HG03280 (cell line): ENCODE results near the gene GEMIN8.

Experiments
- ATAC-seq: cut with Tn5 transposase; IDR thresholded peaks from one replicate; pipeline ENCODE4 v1.9.1; 2021; ENCODE audit warnings: mild to moderate bottlenecking, moderate library complexity; ENCODE audit not compliant: unreplicated experiment

Gene GEMIN8

DNA sequence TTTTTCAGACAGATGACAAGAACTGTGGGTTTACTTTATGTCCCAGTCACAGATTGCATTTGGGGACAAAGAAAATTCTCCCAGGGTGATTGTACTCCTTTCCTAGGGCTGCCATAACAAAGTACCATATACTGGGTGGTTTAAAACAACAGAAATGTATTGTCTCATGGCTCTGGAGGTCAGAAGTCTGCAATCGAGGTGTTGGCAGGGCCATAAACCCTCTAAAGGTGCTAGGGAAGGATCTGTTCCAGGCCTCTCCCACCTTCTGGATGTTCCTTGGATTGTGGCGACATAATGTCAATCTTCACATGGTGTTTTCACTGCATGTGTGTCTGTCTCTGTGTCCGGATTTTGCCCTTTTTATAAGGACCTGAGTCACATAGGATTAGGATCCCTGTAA is 12.3 kb downstream of the GEMIN8 start:
- ATAC-seq: no peak

DNA sequence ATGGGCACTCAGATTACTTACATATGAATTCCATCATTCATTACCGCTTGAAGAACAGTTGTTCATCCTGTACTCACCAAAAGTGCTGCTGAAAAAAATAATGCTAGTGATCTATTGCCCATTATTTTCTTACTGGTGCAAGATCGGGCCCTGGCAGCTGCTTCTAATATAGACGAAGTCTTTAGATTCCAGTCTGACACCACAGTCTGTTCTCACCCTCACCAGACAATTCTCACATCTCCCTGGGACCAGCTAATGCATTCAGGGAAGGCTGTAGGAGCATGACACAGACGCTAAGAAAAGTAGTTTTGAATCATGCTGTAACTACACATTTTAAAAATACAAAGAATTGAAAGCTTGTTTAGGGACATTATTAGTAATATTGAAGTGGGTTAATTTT is 13.8 kb downstream of the GEMIN8 start:
- no peak for ATAC-seq

DNA sequence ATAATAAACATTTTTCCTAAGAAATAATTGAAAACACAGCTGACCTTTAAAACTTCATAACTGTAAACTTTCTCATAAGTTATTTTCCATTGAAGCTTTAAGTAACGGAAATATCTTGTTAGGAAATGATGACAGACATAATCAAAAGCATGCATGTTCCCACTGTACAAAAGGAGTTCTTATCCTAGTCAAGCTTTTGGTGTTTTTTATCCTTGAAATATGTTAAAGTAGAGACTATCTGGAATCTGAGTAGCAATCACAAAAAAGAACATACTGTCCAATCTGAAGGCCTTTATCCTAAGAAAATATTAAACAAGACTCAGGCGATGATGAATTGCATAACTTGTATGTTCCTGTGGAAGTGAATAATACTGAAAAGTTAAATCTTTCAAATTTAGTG is 14.4 kb downstream of the GEMIN8 start:
- ATAC-seq: no peak

GRCh38 chrX:14014526-14014925 is 15.2 kb downstream of the GEMIN8 start:
- ATAC-seq: no peak

- ATAC-seq: no peak
Measured at GRCh38 chrX:14013054-14013453, 16.6 kb downstream of the GEMIN8 start.

GRCh38 chrX:14010566-14010965 is 19.1 kb downstream of the GEMIN8 start:
- no peak for ATAC-seq

DNA sequence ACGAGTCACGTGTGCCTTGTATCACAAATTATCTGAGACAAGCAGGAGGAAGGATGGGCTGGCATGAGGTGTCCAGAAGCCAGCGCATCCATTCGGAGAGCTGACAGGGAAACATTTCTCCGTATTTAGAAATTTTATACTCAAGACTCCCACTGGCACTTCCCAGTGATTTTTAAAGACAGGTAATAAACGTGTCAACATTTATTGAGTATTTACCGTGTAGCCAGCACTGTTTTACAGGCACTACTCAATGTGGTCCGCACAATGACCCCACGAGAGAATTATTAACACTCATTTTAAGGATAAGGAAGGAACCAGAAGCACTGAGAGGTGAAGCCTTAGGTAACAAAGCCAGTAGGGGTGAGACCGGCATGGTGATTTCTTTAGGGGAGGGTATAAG is 23.2 kb downstream of the GEMIN8 start:
- no peak for ATAC-seq

DNA sequence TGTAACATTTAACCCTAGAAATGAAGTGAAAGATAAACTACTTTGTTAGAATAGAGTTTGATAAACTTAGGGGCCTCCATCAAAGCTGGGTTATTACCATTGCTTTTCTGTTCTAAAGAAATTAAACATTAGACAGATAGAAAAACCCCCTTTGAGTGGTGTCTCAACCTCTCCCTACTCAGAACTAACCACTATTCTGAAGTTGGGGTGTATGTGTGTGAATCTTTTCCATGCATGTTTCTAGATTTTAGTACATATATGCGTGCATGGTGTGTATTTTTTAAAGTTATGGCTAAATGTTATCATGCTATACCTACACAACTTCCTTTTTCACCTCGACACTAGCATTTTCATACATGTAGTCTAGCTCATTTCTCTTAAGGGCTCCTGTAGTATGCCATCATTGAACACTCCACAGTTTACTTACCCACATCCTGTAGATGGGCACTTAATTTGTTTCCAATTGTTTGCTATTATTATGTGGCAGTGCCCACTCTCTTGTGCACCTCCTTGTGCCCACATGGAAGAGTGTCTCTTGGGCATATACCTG is 25.7 kb downstream of the GEMIN8 start:
- ATAC-seq: no peak

DNA sequence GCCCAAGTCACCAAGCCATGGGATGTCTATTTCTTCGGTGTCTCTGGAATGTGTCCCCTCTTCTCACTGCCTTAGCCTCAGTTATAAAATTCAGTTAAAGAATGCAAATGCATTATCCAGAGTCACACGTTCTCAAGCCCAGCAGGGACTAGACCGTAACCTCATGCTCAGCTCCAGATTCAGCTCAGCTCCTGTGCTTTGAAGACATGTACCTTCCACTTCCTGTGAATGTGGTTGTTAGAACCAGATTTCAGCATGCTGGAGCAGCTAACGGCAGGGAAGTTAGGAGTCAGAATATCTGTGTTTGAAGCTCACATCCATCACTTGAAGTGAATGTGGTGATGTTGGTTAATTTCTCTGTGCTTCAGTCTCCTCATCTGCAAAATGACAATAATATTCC is 26.7 kb downstream of the GEMIN8 start:
- no peak for ATAC-seq

DNA sequence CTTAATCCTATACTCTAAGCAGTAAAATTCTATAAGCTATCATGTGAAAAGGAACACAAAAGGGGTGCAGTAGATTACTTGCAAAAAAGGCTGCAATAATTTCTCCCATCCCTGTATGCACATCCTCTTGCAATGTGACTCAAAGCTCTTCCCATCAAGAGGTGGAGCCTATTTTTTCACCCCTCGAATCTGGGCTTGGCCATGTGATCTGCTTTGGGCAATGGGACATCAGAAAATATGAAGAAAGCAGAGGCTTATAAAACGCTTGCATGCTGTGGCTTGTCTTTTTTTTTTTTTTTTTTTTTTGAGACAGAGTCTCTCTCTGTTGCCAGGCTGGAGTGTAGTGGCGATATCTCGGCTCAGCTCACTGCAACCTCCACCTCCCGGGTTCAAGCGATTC is 33.0 kb downstream of the GEMIN8 start:
- no peak for ATAC-seq

DNA sequence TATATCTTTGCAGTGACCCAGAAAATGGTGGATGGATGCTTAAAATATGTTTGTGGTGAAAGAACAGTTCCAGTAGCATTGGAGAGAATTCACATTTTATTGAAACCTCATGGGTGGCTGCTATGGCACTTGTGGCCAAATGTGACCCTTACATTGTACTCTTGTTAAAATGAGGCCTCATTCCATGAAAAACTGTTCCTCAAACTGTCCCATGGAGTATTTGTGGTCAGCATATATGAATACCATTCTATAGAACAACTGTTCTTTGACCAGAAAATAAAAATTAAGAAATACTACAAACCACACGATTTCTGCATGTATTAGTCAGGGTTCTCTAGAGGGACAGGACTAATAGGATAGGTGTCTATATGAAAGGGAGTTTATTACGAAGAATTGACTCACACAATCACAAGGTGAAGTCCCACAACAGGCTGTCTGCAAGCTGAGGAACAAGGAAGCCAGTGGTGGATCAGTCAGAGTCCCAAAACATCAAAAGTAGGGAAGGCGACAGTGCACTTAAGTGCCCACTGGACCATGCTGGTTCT is 35.1 kb downstream of the GEMIN8 start:
- no peak for ATAC-seq

- ATAC-seq: no peak
Measured at GRCh38 chrX:13994104-13994503, 35.6 kb downstream of the GEMIN8 start.

DNA sequence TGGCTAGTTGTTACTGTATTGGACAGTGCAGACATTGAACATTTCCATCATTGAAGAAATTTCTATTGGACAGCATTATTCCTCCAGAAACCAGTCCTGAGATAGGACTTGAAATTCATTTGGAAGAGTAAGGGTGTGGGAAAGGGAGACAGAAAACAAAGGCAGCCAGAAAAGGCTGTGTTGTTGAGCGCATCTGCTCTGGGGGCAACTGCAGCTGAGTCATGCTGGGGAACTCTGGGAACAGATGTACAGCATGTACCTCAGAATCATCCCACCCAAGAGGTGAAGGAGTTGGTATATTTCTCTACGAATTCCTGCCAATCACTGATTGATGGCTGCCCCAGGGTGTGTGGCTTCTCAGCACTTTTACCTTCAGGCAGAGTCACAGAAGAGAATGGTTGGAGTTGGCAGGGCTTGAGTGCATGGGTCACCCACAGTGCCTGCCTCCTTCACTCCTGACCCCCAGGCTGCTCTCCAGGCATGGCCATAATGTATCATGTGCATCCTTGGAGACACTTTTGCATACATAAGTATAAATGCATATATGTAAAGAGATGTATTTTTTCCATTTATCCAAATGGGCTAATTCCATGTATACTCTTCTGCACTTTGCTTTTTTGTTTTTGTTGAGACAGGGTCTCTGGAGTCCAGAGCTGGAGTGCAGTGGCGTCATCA is 39.4 kb downstream of the GEMIN8 start:
- no peak for ATAC-seq

DNA sequence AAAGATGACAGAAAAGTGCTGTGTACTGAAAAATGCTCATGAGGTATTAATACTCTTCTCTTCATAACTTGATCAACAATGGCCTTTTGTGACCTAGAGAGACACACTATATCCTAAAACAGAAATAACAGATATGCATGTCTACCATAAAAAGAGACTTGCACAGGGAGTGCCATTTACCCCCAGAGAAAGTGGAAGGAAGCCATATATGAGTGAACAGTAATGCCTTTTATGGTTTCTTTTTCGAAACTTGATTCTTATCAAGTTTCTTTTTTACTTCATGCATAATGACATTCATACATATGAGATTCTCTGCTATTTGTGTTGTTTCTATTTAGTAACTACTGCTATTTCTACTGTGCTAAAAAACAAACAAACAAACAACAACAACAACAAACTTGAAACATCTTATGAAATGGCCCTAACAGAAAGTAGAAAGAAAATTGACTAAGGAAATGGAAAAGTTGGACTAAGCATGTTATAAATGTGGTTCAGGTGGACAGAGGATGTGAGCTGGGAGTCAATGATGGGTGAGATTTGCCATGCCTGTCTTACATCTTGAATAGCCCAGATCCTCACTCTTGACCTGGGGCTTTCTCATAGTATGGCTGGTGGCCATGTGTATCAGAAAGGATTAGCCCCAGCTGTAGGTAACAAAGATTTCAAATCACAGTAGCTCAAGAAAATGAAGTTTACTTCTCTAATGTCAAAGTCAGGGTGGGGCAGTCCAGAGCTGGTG is 43.8 kb downstream of the GEMIN8 start:
- ATAC-seq: peak; percentile 89

DNA sequence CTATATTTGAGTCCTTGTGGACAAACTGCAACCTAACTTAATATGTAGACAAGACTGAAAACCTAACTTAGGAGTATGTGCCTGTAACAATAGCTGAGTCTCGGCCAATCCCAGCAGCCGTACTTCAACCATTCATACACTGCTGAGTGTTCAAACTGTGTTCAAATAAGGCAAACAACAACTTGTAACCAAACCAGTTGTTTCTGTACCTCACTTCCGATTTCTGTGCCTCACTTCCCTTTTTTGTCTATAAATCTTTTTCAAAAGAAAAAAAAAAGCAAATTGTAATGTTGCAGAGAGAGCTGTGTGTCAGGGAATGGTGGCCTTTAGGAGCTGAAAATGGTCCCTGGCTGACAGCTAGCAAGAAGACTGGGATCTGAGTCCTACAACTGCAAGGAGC is 46.0 kb downstream of the GEMIN8 start:
- ATAC-seq: no peak

GRCh38 chrX:13968198-13968597 is 61.5 kb downstream of the GEMIN8 start:
- no peak for ATAC-seq

GRCh38 chrX:13967636-13968035 is 62.1 kb downstream of the GEMIN8 start:
- ATAC-seq: no peak

DNA sequence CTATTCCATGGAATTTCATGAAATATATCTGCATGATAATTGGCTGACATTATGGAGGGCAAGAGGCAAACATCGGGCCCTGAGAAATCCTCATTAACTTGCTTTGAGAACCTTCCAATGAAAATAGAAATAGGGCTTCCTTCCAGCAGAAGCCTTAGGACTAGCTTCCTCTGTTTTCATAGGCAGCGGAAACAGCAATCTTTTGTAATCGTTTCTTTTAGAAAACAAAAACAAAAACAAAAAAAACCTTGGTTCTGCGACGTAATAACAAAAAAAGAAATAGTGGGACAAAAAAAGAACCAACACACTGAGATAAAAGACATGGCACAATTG is 62.9 kb downstream of the GEMIN8 start:
- no peak for ATAC-seq

- ATAC-seq: no peak
Measured at GRCh38 chrX:13966071-13966792, 63.5 kb downstream of the GEMIN8 start.

- no peak for ATAC-seq
Measured at GRCh38 chrX:13965531-13965930, 64.2 kb downstream of the GEMIN8 start.

- no peak for ATAC-seq
Measured at GRCh38 chrX:13956998-13957397, 72.7 kb downstream of the GEMIN8 start.
